ENCODE results near the gene RING1. TPM values are rescaled to one million over a fixed set of nuclear protein-coding genes. Genes with fewer than 3 reads are reported as not detected.

Gene RING1
- total RNA-seq, 4 donors from 2014 or later = 10.9 to 20.6 (median 13.9) TPM

DNA sequence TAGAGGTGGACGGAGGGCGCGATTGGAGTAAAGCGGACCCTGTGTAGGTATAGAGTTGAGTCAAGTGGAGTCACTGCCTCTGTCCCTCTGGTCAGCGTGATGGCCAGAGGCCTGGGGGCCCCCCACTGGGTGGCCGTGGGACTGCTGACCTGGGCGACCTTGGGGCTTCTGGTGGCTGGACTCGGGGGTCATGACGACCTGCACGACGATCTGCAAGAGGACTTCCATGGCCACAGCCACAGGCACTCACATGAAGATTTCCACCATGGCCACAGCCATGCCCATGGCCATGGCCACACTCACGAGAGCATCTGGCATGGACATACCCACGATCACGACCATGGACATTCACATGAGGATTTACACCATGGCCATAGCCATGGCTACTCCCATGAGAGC is 7.2 kb upstream of the RING1 start:
- H3K4me3 ChIP-seq = peak overlapping the region; percentile 76 to 88 (median 82)
- TF ChIP-seq, protein P1, sequence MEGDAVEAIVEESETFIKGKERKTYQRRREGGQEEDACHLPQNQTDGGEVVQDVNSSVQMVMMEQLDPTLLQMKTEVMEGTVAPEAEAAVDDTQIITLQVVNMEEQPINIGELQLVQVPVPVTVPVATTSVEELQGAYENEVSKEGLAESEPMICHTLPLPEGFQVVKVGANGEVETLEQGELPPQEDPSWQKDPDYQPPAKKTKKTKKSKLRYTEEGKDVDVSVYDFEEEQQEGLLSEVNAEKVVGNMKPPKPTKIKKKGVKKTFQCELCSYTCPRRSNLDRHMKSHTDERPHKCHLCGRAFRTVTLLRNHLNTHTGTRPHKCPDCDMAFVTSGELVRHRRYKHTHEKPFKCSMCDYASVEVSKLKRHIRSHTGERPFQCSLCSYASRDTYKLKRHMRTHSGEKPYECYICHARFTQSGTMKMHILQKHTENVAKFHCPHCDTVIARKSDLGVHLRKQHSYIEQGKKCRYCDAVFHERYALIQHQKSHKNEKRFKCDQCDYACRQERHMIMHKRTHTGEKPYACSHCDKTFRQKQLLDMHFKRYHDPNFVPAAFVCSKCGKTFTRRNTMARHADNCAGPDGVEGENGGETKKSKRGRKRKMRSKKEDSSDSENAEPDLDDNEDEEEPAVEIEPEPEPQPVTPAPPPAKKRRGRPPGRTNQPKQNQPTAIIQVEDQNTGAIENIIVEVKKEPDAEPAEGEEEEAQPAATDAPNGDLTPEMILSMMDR (IDR thresholded peaks at IDR 0.05) = no peak
- TF ChIP-seq POLR2A (IDR thresholded peaks at IDR 0.05) = no peak
- H3K4me1 ChIP-seq = peaks cover 43 to 82% (median 47%) of the 10 kb centered on the region in 3 donors
- intact Hi-C loops (cut with DNase I) = no loop called here
- peak overlapping the region; percentile 95 to 97 (median 96) for H3K27ac ChIP-seq
- no peaks in the 10 kb centered on the region for H3K9me3 ChIP-seq
- no peak for DNase-seq
- H3K27me3 ChIP-seq = no peaks in the 10 kb centered on the region
- H3K36me3 ChIP-seq = peaks cover 17 to 43% (median 28%) of the 10 kb centered on the region in 3 donors
- 0 to 2% methylated on average over 4 to 10 of the region's 14 CpGs for WGBS, 2 donors

DNA sequence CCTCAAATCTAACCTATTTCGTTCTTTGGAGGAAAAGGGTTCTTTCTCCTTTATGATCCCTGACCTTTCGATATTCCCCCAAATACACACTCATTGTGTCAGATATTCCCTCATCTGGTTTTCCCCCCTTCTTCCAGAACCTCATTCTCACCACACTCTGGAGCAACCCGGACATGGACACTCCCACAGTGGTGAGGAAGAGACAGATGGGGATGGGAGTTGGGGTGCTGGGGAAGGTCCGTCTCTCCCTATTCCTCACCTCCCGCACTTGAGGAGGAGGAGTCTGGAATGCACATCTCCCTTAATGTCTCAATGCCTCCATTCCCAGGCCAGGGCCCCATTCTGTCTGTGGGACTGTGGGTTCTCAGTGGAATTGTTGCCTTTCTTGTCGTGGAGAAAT is 6.4 kb upstream of the RING1 start:
- no peaks in the 10 kb centered on the region for H3K27me3 ChIP-seq
- no peak for DNase-seq
- intact Hi-C loops (cut with DNase I) = no loop called here
- H3K9me3 ChIP-seq = no peaks in the 10 kb centered on the region
- H3K27ac ChIP-seq = peak overlapping the region in 1 of 4 donors; percentile 95
- H3K4me3 ChIP-seq = peak overlapping the region; percentile 76 to 88 (median 82)
- TF ChIP-seq, protein P1 (IDR thresholded peaks at IDR 0.05) = no peak
- no peak for TF ChIP-seq POLR2A (IDR thresholded peaks at IDR 0.05)
- H3K4me1 ChIP-seq = peaks cover 46 to 90% (median 47%) of the 10 kb centered on the region in 3 donors
- WGBS, 2 donors = 95 to 96% methylated on average over 4 of the region's 6 CpGs
- H3K36me3 ChIP-seq = peaks cover 17 to 35% (median 20%) of the 10 kb centered on the region in 3 donors

DNA sequence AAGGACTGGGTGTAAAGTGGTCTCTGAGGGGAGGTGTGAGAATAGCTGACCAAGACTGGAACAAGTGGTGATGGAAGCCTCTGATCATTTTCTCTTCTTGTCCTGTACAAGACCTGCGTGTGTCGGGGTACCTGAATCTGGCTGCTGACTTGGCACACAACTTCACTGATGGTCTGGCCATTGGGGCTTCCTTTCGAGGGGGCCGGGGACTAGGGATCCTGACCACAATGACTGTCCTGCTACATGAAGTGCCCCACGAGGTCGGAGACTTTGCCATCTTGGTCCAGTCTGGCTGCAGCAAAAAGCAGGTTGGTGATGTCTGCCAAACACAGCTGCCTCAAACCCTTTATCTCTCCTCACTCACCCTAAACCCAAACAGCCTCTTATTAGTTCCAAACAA is 5.5 kb upstream of the RING1 start:
- intact Hi-C loops (cut with DNase I) = no loop called here
- DNase-seq = no peak
- H3K36me3 ChIP-seq = peaks cover 14 to 28% (median 17%) of the 10 kb centered on the region in 3 donors
- H3K27ac ChIP-seq = no peak overlapping the region
- H3K27me3 ChIP-seq = no peaks in the 10 kb centered on the region
- H3K4me1 ChIP-seq = peaks cover 49 to 90% (median 54%) of the 10 kb centered on the region in 3 donors
- 82 to 84% methylated on average over 5 to 6 of the region's 6 CpGs for WGBS, 2 donors
- H3K4me3 ChIP-seq = no peak overlapping the region
- no peaks in the 10 kb centered on the region for H3K9me3 ChIP-seq
- TF ChIP-seq, protein P1 (IDR thresholded peaks at IDR 0.05) = no peak
- no peak for TF ChIP-seq POLR2A (IDR thresholded peaks at IDR 0.05)

GRCh38 chr6:33203443-33204164 is 4.7 kb upstream of the RING1 start:
- Histone ChIP-seq H3K27me3 (no peaks in the 10 kb centered on the region), H3K4me3 (peak overlapping the region in 2 of 4 donors; percentile 78 to 82), H3K9me3 (no peaks in the 10 kb centered on the region), H3K4me1 (peaks cover 43 to 83% (median 48%) of the 10 kb centered on the region in 3 donors), H3K36me3 (peaks cover 14 to 21% (median 17%) of the 10 kb centered on the region in 3 donors), H3K27ac (peak overlapping the region in 3 of 4 donors; percentile 91 to 93 (median 92))
- DNase-seq = no peak
- TF ChIP-seq, protein P1 (IDR thresholded peaks at IDR 0.05) = no peak
- TF ChIP-seq POLR2A (IDR thresholded peaks at IDR 0.05) = no peak
- intact Hi-C loops (cut with DNase I) = no loop called here
- 74 to 91% methylated on average over 5 to 6 of the region's 7 CpGs for WGBS, 2 donors

DNA sequence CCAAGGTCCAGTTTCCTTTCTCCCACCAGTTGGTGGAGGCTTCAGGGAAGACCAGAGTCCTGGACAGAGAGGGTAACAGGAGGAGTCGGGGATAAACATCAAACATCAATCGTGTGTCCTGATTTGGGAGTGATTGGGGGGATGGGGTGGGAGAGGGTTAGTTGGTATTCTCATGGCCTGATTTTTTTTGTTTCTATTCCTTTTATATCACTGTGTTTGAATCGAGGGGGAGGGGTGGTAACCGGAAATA is 4.2 kb upstream of the RING1 start:
- no peaks in the 10 kb centered on the region for H3K9me3 ChIP-seq
- peaks cover 14 to 21% (median 17%) of the 10 kb centered on the region in 3 donors for H3K36me3 ChIP-seq
- no peak for TF ChIP-seq POLR2A (IDR thresholded peaks at IDR 0.05)
- TF ChIP-seq, protein P1 (IDR thresholded peaks at IDR 0.05) = no peak
- 9 to 12% methylated on average over 4 of the region's 4 CpGs for WGBS, 2 donors
- no peak for DNase-seq
- H3K27me3 ChIP-seq = no peaks in the 10 kb centered on the region
- H3K4me3 ChIP-seq = peak overlapping the region; percentile 75 to 85 (median 80)
- intact Hi-C loops (cut with DNase I) = no loop called here
- H3K4me1 ChIP-seq = peaks cover 42 to 83% (median 51%) of the 10 kb centered on the region in 3 donors
- peak overlapping the region; percentile 79 to 93 (median 92) for H3K27ac ChIP-seq
